NB4 (cell line): ENCODE measurements around the gene IRX4.

ENCODE experiments used
- DNase-seq: peaks from one replicate; pipeline ENCODE4 v3.0.0; 2010; ENCODE audit warnings: low read depth
- H3K4me3 ChIP-seq: one replicate; pipeline ENCODE4 v1.5.1; 2011; ENCODE audit warnings: mild to moderate bottlenecking, low read depth, low read length, moderate library complexity
- MYC ChIP-seq: IDR thresholded peaks from 2 replicates; pipeline ENCODE4 v1.6.1; 2011; ENCODE audit warnings: low read depth, low read length
- POLR2A ChIP-seq: IDR thresholded peaks from 2 replicates; pipeline ENCODE4 v1.6.1; 2011; ENCODE audit warnings: mild to moderate bottlenecking; ENCODE audit not compliant: insufficient read length; ENCODE audit errors: extremely low read depth
- TF ChIP-seq, protein P1 (sequence below): IDR thresholded peaks from 2 replicates; pipeline ENCODE4 v1.6.1; 2011; ENCODE audit warnings: low read depth, low read length
- TF ChIP-seq, protein P2 (sequence below): IDR thresholded peaks from one replicate; pipeline ENCODE4 v1.5.1; 2012; ENCODE audit warnings: low read depth, low read length

IRX4 gene

DNA sequence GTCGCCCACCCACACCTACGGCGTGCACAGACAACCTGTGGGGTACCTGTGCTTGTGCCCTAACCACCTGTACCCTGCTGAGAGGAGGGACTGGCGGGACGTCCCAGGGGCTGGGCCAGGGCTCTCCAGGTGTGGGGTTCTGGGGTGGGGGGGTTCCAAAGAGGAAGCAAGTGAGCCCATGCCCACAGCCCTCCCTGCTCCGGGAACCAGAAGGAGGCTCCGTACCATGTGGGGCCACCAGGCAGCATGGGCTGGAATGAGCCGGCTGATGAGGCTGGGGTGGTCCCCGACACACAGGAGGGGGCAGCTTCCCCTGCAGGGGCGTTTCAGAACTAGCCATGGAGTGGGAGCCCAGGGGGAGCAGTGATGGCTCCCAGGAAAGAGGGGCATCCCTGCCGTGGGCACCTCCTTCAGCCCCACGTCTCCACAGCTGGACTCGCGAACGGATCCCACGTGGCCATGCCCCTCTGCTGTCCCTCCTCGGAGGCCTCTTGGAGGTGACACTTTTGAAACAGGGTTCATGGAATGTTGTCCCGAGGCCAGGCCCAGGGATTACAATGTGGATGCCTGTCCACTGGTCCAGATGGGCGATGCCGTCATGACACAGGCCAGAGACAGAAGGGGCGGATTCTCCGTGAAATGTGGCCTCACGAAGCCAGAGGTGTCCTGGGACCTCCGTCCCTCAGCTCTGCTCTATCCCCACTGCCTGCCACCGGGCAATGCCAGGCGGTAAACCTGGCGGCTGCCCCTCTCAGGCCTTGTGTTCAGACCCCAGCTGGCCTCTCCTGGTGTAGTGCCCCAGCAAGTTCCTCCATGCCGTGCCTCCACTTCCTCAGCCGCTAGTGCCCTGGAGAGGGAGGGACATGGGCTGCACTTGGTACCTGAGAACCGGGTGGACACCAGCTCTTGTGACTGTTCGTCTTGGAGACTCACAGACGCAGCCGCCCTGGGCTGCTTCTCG, 33.6 kb upstream of the IRX4 start:
- no peak overlapping the region for H3K4me3 ChIP-seq
- TF ChIP-seq POLR2A (no peak), MYC (no peak)
- TF ChIP-seq, protein P1, sequence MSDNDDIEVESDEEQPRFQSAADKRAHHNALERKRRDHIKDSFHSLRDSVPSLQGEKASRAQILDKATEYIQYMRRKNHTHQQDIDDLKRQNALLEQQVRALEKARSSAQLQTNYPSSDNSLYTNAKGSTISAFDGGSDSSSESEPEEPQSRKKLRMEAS: no peak
- TF ChIP-seq, protein P2, sequence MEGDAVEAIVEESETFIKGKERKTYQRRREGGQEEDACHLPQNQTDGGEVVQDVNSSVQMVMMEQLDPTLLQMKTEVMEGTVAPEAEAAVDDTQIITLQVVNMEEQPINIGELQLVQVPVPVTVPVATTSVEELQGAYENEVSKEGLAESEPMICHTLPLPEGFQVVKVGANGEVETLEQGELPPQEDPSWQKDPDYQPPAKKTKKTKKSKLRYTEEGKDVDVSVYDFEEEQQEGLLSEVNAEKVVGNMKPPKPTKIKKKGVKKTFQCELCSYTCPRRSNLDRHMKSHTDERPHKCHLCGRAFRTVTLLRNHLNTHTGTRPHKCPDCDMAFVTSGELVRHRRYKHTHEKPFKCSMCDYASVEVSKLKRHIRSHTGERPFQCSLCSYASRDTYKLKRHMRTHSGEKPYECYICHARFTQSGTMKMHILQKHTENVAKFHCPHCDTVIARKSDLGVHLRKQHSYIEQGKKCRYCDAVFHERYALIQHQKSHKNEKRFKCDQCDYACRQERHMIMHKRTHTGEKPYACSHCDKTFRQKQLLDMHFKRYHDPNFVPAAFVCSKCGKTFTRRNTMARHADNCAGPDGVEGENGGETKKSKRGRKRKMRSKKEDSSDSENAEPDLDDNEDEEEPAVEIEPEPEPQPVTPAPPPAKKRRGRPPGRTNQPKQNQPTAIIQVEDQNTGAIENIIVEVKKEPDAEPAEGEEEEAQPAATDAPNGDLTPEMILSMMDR: no peak
- no peak for DNase-seq

DNA sequence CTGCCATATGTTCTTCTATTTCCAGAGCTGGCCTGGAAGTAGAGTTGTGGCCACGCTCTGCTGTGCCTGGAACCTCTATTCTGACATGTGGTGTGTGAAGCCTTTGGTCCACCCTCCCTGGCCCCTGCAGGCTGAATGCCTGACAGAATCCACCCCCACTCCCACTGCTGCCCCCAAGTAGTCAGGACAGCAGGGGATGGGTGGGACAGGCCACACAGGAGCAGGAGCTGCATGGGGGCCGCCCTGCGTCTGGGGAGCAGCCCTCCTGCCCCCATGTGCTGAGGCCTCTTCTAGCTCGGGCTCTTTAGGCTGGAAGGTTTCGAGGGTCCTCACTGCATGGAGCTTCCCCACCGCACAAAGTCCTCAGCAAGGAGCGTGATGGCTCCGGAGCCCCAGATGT, 32.6 kb upstream of the IRX4 start:
- TF ChIP-seq, protein P2: no peak
- no peak for TF ChIP-seq POLR2A
- TF ChIP-seq, protein P1: no peak
- TF ChIP-seq MYC: no peak
- no peak for DNase-seq
- H3K4me3 ChIP-seq: no peak overlapping the region

DNA sequence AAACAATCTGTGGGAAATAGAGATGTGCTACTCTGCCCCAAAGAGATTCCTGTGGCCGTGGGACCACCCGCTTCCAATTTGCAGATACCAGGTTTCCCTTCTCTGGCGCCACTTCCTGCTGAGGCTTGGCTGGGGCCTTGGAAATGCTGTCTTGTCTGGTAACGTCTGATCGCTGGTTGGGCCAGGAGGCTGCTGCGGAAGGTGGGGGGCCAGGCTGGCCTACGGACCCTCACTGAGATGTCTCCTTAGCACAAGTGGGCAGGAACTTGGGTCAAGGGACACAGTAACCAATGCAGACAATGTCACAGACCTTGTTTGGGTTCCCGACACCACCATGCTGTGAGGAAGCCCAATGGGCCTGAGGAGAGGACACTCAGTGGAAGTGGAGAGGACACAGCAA, 31.7 kb upstream of the IRX4 start:
- no peak overlapping the region for H3K4me3 ChIP-seq
- DNase-seq: no peak
- TF ChIP-seq POLR2A: no peak
- TF ChIP-seq, protein P1: no peak
- no peak for TF ChIP-seq MYC
- TF ChIP-seq, protein P2: no peak

DNA sequence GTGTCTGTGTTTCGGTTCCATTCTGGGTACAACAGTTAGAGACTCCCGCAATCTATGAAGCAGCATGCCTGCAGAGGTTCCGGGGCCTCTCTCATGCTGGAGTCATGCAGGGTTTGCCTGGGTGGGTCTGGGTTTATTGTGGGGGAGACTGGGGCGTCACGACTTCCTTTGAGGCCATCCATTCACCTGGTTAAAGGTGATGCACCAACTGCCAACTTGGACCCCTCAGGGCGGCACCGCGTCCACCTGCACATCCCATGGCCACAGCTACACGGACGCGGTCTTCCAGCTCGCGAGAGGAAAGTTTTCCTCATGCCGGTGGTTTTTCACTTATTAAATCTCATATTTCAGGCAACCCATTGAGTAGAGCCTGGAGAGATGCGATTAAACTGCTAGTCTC, 30.9 kb upstream of the IRX4 start:
- no peak for DNase-seq
- no peak overlapping the region for H3K4me3 ChIP-seq
- TF ChIP-seq MYC: no peak
- TF ChIP-seq, protein P2: no peak
- no peak for TF ChIP-seq POLR2A
- TF ChIP-seq, protein P1: no peak

DNA sequence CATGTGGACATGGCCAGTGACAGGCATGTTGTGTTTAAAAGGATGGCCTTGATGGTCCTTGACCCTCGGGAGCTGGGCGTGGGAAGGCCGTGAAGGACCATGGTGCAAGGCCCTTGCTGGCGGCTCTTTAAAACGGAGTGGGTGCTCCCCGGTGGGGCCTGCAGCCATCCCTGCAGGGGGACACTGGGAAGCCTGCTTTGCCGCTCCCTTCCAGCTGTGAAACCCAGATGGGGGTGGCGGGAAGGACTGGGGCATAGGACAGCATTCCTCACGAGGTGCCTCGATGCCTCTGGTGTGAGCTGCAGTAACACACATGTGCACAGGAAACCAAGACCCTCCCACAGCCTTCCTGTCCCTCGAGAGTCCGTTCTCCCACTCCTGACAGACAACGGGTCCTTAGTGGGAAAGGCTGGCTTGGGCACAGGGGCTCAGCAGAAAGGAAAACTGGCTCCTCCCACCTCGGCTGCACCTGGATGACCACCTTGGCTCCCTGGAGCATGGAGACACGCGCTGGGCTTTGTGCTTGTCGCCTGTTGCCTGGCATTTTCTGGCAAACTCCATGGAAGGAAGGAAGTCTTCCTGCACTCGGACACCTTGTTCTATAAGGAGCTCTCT, 30.3 kb upstream of the IRX4 start:
- no peak overlapping the region for H3K4me3 ChIP-seq
- TF ChIP-seq, protein P2: no peak
- TF ChIP-seq POLR2A (no peak), MYC (no peak)
- TF ChIP-seq, protein P1: no peak
- no peak for DNase-seq
